A673 (cell line): ENCODE measurements around the gene NT5C3B. TPM values are rescaled to one million over a fixed set of nuclear protein-coding genes. Genes with fewer than 3 reads are reported as not detected.

Experiments
- BruUV-seq: library from RNA; stranded (reverse); fragments of 400-500 nt; replicated peaks from 2 replicates; lab custom pipeline; 2021; lab: Mats Ljungman, UMichigan
- CTCF ChIA-PET: fragments of 300-600 bp; sonication (Branson Sonifier 250); formaldehyde crosslinking; loops from one replicate; lab custom pipeline; 2022; ENCODE audit warnings: antibody characterized with exemption; lab: Charles Lee
- POLR2A ChIA-PET: fragments of 300-600 bp; sonication (Branson Sonifier 250); formaldehyde crosslinking; loops from one replicate; lab custom pipeline; 2022; ENCODE audit warnings: antibody characterized with exemption; ENCODE audit not compliant: low non-redundant PET; lab: Charles Lee
- DNase-seq: peaks from one replicate; pipeline ENCODE4 v3.0.0-alpha.2; 2015; ENCODE audit warnings: low spot score
- H3K27ac ChIP-seq: fragments of 200-600 bp; sonication (generic); 2 replicates; pipeline ENCODE4 v1.5.1; 2016; ENCODE audit warnings: mixed run types, low read depth, mild to moderate bottlenecking, mixed read lengths, antibody characterized with exemption, low read length; ENCODE audit not compliant: poor library complexity, severe bottlenecking
- H3K27me3 ChIP-seq: fragments of 200-600 bp; sonication (generic); replicated peaks from 2 replicates; pipeline ENCODE4 v1.6.1; 2017; ENCODE audit warnings: mixed run types, low read depth, mild to moderate bottlenecking, mixed read lengths, antibody characterized with exemption, low read length; ENCODE audit not compliant: insufficient read depth, poor library complexity
- H3K36me3 ChIP-seq: fragments of 200-600 bp; sonication (generic); 2 replicates; pipeline ENCODE4 v1.6.1; 2016; ENCODE audit warnings: mixed run types, mild to moderate bottlenecking, mixed read lengths, antibody characterized with exemption, low read length; ENCODE audit not compliant: insufficient read depth, poor library complexity, severe bottlenecking
- H3K4me1 ChIP-seq: fragments of 200-600 bp; sonication (generic); 2 replicates; pipeline ENCODE4 v1.6.1; 2017; ENCODE audit warnings: mixed run types, mild to moderate bottlenecking, mixed read lengths, antibody characterized with exemption, low read length; ENCODE audit not compliant: insufficient read depth, poor library complexity, severe bottlenecking
- H3K4me3 ChIP-seq: fragments of 200-600 bp; sonication (generic); 2 replicates; pipeline ENCODE4 v1.5.1; 2016; ENCODE audit warnings: low read depth, mixed run types, mild to moderate bottlenecking, mixed read lengths, low read length; ENCODE audit not compliant: poor library complexity, severe bottlenecking
- H3K9me3 ChIP-seq: fragments of 200-600 bp; sonication (generic); 2 replicates; pipeline ENCODE4 v1.6.1; 2016; ENCODE audit warnings: mixed run types, low read depth, mild to moderate bottlenecking, mixed read lengths, antibody characterized with exemption, low read length; ENCODE audit not compliant: poor library complexity, severe bottlenecking
- EZH2 ChIP-seq: fragments of 200-600 bp; sonication (generic); IDR thresholded peaks from 2 replicates; pipeline ENCODE4 v1.6.1; 2017; ENCODE audit warnings: borderline replicate concordance, low read depth, mild to moderate bottlenecking, mixed read lengths, antibody characterized with exemption, low read length; ENCODE audit not compliant: poor library complexity, severe bottlenecking
- intact Hi-C: fragments of 100-400 bp; cut with micrococcal nuclease; formaldehyde crosslinking; loops from one replicate; pipeline ENCODE4 v1.10.0; 2022; ENCODE audit not compliant: unreplicated experiment
- total RNA-seq: library from RNA; stranded (reverse); gene quantifications from 2 replicates; pipeline ENCODE4 v1.2.3, GENCODE V29; 2021
- TF ChIP-seq, protein P1 (sequence below): fragments of 300-800, 200-600 bp; sonication (generic); conservative IDR thresholded peaks from 2 replicates; pipeline ENCODE4 v1.5.1; 2017; ENCODE audit warnings: low read depth, mild to moderate bottlenecking, antibody characterized with exemption, low read length, moderate library complexity, mixed read lengths

Gene NT5C3B
- total RNA-seq, 1 experiment from 2014 or later, result 46.7 TPM

DNA sequence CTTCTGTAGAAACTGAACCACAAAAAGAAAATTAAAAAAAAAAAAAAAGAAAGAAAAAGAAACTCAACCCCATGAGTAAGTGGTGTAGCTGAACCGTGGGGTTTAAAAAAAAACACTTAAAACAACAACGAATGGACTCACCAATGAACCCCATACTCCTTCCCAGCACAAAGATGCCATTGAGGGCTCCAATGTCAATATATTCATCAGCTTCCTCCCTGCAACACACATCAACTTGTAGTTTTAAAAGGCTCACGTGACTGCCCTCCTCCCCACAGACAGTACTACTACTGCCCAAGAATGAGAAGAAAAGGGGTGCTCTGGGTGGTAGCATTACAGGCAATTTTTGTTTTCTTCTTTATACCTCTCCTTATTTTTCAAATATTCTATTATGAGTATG, 32.5 kb upstream of the NT5C3B start:
- TF ChIP-seq, protein P1, sequence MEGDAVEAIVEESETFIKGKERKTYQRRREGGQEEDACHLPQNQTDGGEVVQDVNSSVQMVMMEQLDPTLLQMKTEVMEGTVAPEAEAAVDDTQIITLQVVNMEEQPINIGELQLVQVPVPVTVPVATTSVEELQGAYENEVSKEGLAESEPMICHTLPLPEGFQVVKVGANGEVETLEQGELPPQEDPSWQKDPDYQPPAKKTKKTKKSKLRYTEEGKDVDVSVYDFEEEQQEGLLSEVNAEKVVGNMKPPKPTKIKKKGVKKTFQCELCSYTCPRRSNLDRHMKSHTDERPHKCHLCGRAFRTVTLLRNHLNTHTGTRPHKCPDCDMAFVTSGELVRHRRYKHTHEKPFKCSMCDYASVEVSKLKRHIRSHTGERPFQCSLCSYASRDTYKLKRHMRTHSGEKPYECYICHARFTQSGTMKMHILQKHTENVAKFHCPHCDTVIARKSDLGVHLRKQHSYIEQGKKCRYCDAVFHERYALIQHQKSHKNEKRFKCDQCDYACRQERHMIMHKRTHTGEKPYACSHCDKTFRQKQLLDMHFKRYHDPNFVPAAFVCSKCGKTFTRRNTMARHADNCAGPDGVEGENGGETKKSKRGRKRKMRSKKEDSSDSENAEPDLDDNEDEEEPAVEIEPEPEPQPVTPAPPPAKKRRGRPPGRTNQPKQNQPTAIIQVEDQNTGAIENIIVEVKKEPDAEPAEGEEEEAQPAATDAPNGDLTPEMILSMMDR, result no peak
- TF ChIP-seq EZH2, result no peak
- H3K4me3 ChIP-seq, result no peak overlapping the region
- H3K27me3 ChIP-seq, result no peaks in the 10 kb centered on the region
- no peaks in the 10 kb centered on the region for H3K4me1 ChIP-seq
- H3K27ac ChIP-seq, result no peak overlapping the region
- ChIA-PET POLR2A (no interaction called here), CTCF (no interaction called here)
- no peaks in the 10 kb centered on the region for H3K9me3 ChIP-seq
- BruUV-seq, result no TSS peak
- no peak for DNase-seq
- intact Hi-C loops, result no loop called here
- H3K36me3 ChIP-seq, result peaks cover 48% of the 10 kb centered on the region

DNA sequence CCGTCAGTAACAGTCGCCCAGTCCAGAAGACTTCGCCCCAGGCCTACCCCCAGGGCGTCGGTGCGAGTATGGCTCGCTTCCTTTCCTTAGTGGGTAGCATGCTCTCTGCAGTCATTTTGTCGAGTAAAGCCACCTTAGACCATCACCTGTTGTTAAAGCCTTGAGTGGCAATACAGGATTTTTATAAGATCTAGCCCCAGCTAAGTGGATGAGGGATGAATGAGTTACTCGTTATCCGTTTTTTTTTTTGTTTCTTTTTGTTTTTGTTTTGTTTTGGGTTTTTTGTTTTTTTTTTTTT, 29.5 kb upstream of the NT5C3B start:
- CTCF ChIA-PET, result no interaction called here
- intact Hi-C loops, result no loop called here
- Histone ChIP-seq H3K9me3 (no peaks in the 10 kb centered on the region), H3K4me1 (no peaks in the 10 kb centered on the region), H3K27me3 (no peaks in the 10 kb centered on the region), H3K27ac (no peak overlapping the region), H3K4me3 (peak overlapping the region; percentile 80), H3K36me3 (peaks cover 24% of the 10 kb centered on the region)
- no peak for TF ChIP-seq EZH2
- TF ChIP-seq, protein P1, result no peak
- no peak for DNase-seq
- BruUV-seq, result no TSS peak
- POLR2A ChIA-PET, result no interaction called here

DNA sequence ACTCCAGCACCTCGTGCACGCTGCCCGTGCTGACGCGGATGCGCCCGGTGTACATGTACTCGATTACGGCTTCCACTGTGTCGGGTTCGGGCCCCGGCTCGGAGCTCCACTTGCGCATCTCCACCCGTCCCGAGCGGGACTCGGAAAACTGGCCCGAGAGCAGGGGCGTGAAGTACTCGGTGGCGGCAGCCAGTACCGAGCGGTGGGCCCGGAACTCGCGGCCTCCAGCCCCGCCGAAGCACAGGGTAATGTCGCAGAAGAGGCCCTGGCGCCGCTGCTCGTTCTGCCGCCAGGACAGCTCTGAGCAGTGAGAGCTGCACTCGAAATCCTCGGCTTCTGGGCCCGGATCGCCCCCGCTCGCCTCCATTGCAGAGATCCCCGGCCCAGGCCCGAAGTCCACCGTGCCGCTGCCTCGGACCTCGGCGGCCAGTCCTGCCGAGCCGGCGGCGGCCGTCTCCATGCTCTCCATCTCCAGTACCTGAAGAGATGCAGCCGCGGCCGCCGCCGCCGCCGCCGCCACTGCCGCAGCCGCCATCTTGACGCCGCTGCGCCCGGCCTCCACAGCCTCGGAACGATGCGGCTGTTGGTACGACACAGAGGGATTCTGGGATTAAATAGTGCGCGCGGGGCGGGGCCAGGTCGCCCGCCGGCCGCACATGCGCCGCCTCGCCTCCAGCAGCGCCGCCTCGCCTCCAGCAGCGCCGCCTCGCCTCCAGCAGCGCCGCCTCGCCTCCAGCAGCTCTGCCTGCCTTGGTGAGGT, 29.0 kb upstream of the NT5C3B start, which contains the start of gene KLHL11:
Gene KLHL11, minus strand, starts transcription at position 588 of the 760 bp plus-strand sequence. Its CDS starts 53 bp downstream, at position 535.
- no peaks in the 10 kb centered on the region for H3K9me3 ChIP-seq
- H3K36me3 ChIP-seq, result peaks cover 21% of the 10 kb centered on the region
- H3K4me3 ChIP-seq, result peak within 1 kb of the TSS; percentile 80
- TF ChIP-seq EZH2, result no peak
- TF ChIP-seq, protein P1, result no peak
- peak; percentile 86 for DNase-seq
- CTCF ChIA-PET, result no interaction called here
- POLR2A ChIA-PET, result no interaction called here
- intact Hi-C loops, result no loop called here
- H3K4me1 ChIP-seq, result no peaks in the 10 kb centered on the region
- no peaks in the 10 kb centered on the region for H3K27me3 ChIP-seq
- BruUV-seq, result no TSS peak
- peak within 1 kb of the TSS; percentile 83 for H3K27ac ChIP-seq
